ENCODE data around the gene MZT2B. TPM values are rescaled to one million over a fixed set of nuclear protein-coding genes. Genes with fewer than 3 reads are reported as not detected.

MZT2B gene
- total and polyA plus RNA-seq, 2 of the 8 experiments (the other 6 are each of a cell fraction or from before 2014, with no cell fraction given), result 90.3 to 151 TPM

- POLR2A ChIA-PET (ENCODE audit: partially characterized antibody), result no interaction called here
- H2AK5ac ChIP-seq (ENCODE audit: low read depth, low read length), result no peak overlapping the region
- H4K5ac ChIP-seq (ENCODE audit: insufficient read length, low read depth, low read length), result no peak overlapping the region
- H3K4me3 ChIP-seq (ENCODE audit: extremely low read depth in 1 of 4, insufficient read depth in 2 of 4, low read depth in 3 of 4, low read length in 4 of 4), result no peak overlapping the region
- H3K4ac ChIP-seq (replicated peaks; ENCODE audit: insufficient read length, low read depth, low read length), result no peak overlapping the region
- H4K91ac ChIP-seq (replicated peaks; ENCODE audit: insufficient read length, low read length), result no peak overlapping the region
- H3K27me3 ChIP-seq (replicated peaks in 1 of 4; ENCODE audit: control insufficient read depth in 3 of 4, extremely low read depth in 1 of 4, insufficient read depth in 3 of 4, low read length in 3 of 4), result no peaks in the 10 kb centered on the region
- no peak overlapping the region for H3K27ac ChIP-seq (ENCODE audit: low read depth, low read length)
- no peak for FAIRE-seq
- H4K20me1 ChIP-seq (replicated peaks in 1 of 2; ENCODE audit: control insufficient read depth in 1 of 2, insufficient read depth in 2 of 2, low read length in 2 of 2), result no peaks in the 10 kb centered on the region
- H3K9me3 ChIP-seq (ENCODE audit: insufficient read depth in 2 of 2, low read depth in 1 of 2, low read length in 1 of 2), result no peaks in the 10 kb centered on the region
- no peak overlapping the region for H2BK15ac ChIP-seq (ENCODE audit: low read length)
- H2BK5ac ChIP-seq (ENCODE audit: low read depth, low read length), result no peak overlapping the region
- no peak overlapping the region for H3K14ac ChIP-seq (ENCODE audit: insufficient read length)
- no peak overlapping the region for H3K56ac ChIP-seq (replicated peaks; ENCODE audit: insufficient read length, low read depth, low read length)
- H3K23me2 ChIP-seq (ENCODE audit: low read depth, low read length), result peaks cover 2% of the 10 kb centered on the region; the same call in 1 of the 2 replicates
- no peak overlapping the region for H2BK20ac ChIP-seq (ENCODE audit: low read length)
- H2BK12ac ChIP-seq (ENCODE audit: low read depth, low read length), result no peak overlapping the region
- H2BK120ac ChIP-seq (replicated peaks; ENCODE audit: low read depth, low read length), result no peak overlapping the region
- H4K8ac ChIP-seq (ENCODE audit: extremely low read depth, insufficient read depth, low read length), result no peak overlapping the region
- CTCF ChIA-PET (ENCODE audit: partially characterized antibody), result interaction anchor here (2.6 kb wide), 1 partner anchor 147 kb away, joined by 9 read pairs; no protein-coding TSS in a partner anchor
- DNase-seq (ENCODE audit: low read depth in 1 of 2, low spot score in 2 of 2), result no peak
- H3K79me2 ChIP-seq (ENCODE audit: control insufficient read depth in 1 of 2, insufficient read depth in 2 of 2, low read length in 2 of 2), result peaks cover 8 to 12% of the 10 kb centered on the region in 2 experiments
- peaks cover 0 to 7% (median 3%) of the 10 kb centered on the region in 4 experiments; a peak in 4 of 7 replicates for H3K4me1 ChIP-seq (replicated peaks in 1 of 4; ENCODE audit: control insufficient read depth in 3 of 4, insufficient read depth in 4 of 4, low read length in 3 of 4)
- H2AFZ ChIP-seq (ENCODE audit: low read length), result no peak overlapping the region
- no peak overlapping the region for H3K23ac ChIP-seq (ENCODE audit: insufficient read length)
- no peak overlapping the region for H3K18ac ChIP-seq (ENCODE audit: extremely low read depth, low read length)
- WGBS, 2 experiments (ENCODE audit: extremely low coverage in 1 of 2, insufficient coverage in 1 of 2, insufficient read length in 1 of 2, insufficient replicate concordance in 2 of 2, low coverage in 1 of 2, low lambda C conversion rate in 2 of 2, missing lambda C conversion rate in 1 of 2), result no CpG with 5 or more reads among the region's 10 CpGs
- H3K4me2 ChIP-seq (ENCODE audit: insufficient read depth in 1 of 2, low read depth in 2 of 2, low read length in 2 of 2), result no peak overlapping the region
- H3K79me1 ChIP-seq (ENCODE audit: low read depth, low read length), result no peaks in the 10 kb centered on the region
- H3K36me3 ChIP-seq (ENCODE audit: control insufficient read depth in 2 of 4, insufficient read depth in 4 of 4, low read length in 3 of 4), result peaks cover 0 to 4% (median 0%) of the 10 kb centered on the region in 4 experiments; a peak in 1 of 8 replicates
- H3K9ac ChIP-seq (replicated peaks in 1 of 4; ENCODE audit: extremely low read depth in 1 of 4, low read depth in 3 of 4, low read length in 3 of 4), result no peak overlapping the region
- TF ChIP-seq KDM4A (IDR thresholded peaks at IDR 0.05; ENCODE audit: low read depth, low read length, severe bottlenecking) (no peak), RAD21 (IDR thresholded peaks at IDR 0.05 in 1 of 2, conservative IDR thresholded peaks at IDR 0.05 in 1 of 2; ENCODE audit: low read depth in 2 of 2, low read length in 2 of 2) (no peak)
Observed at GRCh38 chr2:130185436-130185835, 3.4 kb downstream of the MZT2B start.

Measured in H1 (cell line).